Measurements from ENCODE around the gene SORBS2.
"Not testable (repeated sequence)": the region's sequence is repeated elsewhere in the genome, so short reads cannot be mapped to it uniquely, and the experiment has no call there.

The SORBS2 gene

DNA sequence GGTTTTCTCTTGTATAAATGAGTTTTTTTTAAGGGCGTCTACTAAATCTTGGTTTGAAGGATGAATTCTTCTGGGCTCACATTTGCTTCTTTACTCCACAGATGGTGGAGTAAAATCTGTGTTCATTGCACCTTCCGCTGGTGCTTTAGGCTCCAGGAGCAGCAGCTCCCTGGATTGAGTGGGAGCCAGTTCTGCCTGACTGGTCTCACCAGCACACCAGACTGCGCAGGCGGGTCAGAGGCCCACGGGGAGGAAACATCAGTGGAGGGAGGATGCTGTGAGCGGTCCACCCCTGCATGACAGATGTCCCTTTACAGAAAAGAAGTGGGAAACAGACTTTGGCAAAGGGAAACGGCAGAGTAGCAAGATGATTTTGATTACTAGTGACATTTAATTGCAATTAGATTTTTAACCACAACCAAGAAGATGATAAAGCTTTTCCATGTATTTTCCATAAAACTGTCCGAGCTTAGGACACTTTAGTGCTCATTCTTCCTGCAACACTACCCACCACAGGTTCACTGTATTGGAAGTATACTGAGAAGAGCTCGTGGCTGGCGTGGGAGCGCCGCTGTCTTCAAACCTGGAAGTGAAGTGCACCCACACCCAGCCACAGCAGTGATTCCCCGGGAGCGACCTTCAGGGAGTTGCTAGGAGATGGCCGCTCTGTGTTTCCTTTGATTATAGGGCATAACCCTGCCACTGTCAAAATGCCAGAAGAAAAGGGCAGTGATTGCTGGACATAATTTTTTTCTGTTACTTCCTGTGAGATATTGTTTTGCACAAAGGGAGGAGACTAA lies 95.2 kb downstream of the SORBS2 start:
- no peak for DNase-seq (ENCODE audit: low read depth, low spot score)

- DNase-seq (ENCODE audit: low read depth, low spot score): no peak
Measured at GRCh38 chr4:185716141-185716551, 95.8 kb downstream of the SORBS2 start.

DNA sequence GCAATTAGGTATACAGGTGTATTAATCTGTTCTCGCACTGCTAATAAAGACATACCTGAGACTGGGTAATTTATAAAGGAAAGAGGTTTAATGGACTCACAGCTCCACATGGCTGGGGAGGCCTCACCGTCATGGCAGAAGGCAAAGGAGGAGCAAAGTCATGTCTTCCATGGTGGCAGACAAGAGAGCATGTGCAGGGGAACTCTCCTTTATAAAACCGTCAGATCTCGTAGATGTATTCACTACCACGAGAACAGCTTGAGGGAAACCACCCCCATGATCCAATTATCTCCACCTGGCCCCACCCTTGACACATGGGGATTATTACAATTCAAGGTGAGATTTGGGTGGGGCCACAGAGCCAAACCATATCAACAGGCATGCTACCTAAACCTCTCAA lies 97.5 kb downstream of the SORBS2 start:
- not testable (repeated sequence) for DNase-seq (ENCODE audit: low read depth, low spot score)

- DNase-seq (ENCODE audit: low read depth, low spot score): no peak
Measured at GRCh38 chr4:185713731-185714130, 98.3 kb downstream of the SORBS2 start.

GRCh38 chr4:185713272-185713671 lies 98.7 kb downstream of the SORBS2 start:
- DNase-seq (ENCODE audit: low read depth, low spot score): no peak

GRCh38 chr4:185712350-185713024 lies 99.5 kb downstream of the SORBS2 start:
- DNase-seq (ENCODE audit: low read depth, low spot score): no peak

DNA sequence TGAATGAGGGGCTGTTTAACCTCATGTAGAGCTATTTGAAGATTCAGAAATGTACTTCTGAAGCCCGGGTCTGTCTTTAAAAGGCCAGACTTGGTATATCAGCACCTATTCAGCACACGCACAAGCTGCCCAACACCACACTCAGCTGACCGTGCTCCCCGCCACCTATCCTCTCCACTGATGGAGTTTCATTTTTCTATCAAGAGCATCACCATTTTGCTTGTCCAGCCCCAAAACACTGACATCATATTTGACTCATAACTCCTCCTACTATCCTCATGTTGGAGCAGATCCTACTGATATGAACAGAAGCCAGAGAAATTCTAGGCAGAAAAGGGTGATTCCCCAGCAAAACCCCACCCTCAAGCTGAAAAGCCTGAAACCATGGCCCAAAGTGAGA lies 100.3 kb downstream of the SORBS2 start:
- DNase-seq (ENCODE audit: low read depth, low spot score): no peak

- DNase-seq (ENCODE audit: low read depth, low spot score): no peak
Measured at GRCh38 chr4:185710487-185710995, 101.5 kb downstream of the SORBS2 start.

- no peak for DNase-seq (ENCODE audit: low read depth, low spot score)
Measured at GRCh38 chr4:185709802-185710486, 102.0 kb downstream of the SORBS2 start.

- DNase-seq (ENCODE audit: low read depth, low spot score): no peak
Measured at GRCh38 chr4:185708348-185708747, 103.6 kb downstream of the SORBS2 start.

GRCh38 chr4:185707622-185708021 lies 104.4 kb downstream of the SORBS2 start:
- DNase-seq (ENCODE audit: low read depth, low spot score): not testable (repeated sequence)

DNA sequence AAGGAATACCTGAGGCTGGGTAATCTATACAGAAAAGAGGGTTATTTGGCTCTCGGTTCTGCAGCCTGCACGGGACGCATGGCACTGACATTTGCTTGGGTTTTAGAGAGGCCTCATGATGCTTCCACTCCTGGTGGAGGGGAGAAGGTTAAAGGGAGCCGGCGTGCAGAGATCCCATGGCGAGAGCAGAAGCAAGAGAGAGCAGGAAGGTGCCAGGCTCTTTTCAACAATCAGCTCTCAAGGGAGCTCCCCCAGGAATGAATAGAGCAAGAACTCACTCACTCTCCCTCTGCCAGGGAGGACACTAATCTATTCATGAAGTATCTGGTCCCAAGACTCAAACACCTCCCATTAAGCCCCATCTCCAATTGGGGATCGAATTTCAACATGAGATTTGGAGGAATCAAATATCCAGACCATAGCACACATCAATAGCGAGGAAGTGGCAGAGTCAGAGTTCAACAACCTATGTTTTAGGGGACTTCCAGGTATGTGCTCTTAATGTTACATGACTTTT lies 109.8 kb downstream of the SORBS2 start:
- no peak for DNase-seq (ENCODE audit: low read depth, low spot score)

- no peak for DNase-seq (ENCODE audit: low read depth, low spot score)
Measured at GRCh38 chr4:185700630-185701029, 111.4 kb downstream of the SORBS2 start.

DNA sequence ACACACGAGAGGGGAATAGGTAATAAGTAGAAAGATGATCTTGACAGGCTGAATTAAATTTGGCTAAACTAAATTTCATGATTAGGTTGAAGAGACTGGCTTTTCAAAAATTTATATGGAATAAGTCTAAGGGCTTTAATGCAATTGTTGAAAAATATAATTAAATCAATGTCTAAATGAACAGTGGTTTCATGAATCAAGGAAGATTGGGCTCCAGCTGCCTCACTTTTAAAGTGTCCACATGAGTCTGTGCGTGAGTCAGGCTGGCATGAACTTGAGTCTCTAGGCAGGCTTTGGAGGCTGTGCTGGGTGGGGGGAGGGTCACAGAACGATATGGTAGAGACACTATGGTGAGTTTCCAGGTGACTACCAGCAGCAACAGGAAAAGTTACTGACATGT lies 111.9 kb downstream of the SORBS2 start:
- DNase-seq (ENCODE audit: low read depth, low spot score): no peak

DNA sequence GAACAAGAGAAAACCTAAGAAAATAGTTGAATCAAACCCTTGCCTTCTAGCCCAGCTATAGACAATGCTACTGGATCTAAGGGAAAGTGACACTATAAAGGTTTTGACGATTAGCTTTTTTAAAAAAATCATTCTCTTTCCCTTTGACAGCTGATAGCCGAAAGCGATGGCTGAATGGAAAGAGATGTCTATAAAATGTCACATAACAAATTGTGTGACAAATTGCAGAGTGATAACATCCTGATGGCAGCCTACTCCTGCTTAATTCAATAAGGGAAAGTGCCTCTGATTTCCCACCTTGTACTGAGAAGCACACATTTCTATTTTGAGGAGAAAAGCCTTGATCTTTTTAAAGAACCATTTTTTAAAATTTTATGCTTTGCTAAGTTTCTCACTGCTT lies 114.5 kb downstream of the SORBS2 start:
- DNase-seq (ENCODE audit: low read depth, low spot score): no peak

- no peak for DNase-seq (ENCODE audit: low read depth, low spot score)
Measured at GRCh38 chr4:185695743-185696142, 116.3 kb downstream of the SORBS2 start.

DNA sequence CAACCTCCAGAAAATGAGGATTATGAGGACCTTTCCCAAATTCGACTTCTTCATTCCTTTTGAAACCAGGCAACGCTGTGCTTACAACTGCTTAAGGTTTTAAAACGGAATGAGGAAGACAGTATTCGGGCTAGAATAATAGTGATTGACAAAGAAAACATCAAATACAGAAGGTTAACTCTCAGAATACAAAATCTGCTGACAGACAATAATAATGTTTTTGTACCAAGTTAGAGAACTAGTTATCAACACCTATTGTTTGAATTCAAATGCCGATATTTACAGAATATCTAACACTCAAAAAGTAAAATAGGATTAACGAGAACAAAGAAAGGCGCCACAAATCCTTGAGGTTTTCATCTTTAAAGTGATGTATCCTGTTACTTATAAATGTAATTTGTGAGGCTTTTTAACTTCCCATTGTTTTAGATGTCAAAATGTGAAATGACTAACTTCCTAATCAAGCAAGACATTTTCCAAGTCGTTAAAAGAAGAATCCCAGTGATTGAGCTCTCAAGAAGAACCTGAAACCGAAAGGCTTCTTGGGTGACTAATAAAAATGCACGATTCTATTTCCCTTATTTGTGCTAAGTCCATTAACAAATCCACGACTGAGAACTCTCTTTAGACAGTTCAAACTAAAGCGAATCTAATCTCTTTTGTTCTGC lies 118.3 kb downstream of the SORBS2 start:
- DNase-seq (ENCODE audit: low read depth, low spot score): no peak

GRCh38 chr4:185689407-185689806 lies 122.6 kb downstream of the SORBS2 start:
- DNase-seq (ENCODE audit: low read depth, low spot score): no peak

GRCh38 chr4:185685804-185686203 lies 126.2 kb downstream of the SORBS2 start:
- no peak for DNase-seq (ENCODE audit: low read depth, low spot score)

DNA sequence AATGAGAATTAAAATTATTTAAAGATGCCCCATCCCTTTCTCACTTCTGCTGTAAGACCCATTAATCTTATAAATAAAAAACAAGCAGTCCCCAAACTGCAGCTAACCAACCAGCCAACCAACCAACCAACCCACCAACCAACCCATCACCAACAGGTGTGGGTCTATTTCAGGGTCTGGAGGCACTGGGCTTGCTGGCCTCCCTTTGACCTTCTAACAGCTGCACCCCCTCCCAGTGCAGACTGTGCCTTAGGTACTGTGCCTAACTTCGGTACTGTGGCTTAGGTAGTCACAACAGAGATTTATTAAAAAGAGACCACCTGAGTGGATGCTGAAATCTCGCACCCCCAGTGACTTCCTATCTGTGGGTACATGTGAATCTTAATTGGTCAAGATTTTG lies 128.1 kb downstream of the SORBS2 start:
- no peak for DNase-seq (ENCODE audit: low read depth, low spot score)

GRCh38 chr4:185683222-185683621 lies 128.8 kb downstream of the SORBS2 start:
- no peak for DNase-seq (ENCODE audit: low read depth, low spot score)

GRCh38 chr4:185682236-185682635 lies 129.8 kb downstream of the SORBS2 start:
- no peak for DNase-seq (ENCODE audit: low read depth, low spot score)
